ENCODE measurements around the gene MVD. TPM values are rescaled to one million over a fixed set of nuclear protein-coding genes. Genes with fewer than 3 reads are reported as not detected.

The MVD gene
- total and polyA plus RNA-seq, 10 of the 15 experiments (the other 5 are each of a cell fraction or from before 2014, with no cell fraction given) = 5.0 to 147 (median 65.0) TPM

- CTCF ChIA-PET = no interaction called here
- Histone ChIP-seq H3K79me2 (ENCODE audit: control insufficient read depth, insufficient read depth, low read length) (no peaks in the 10 kb centered on the region), H3K36me3 (ENCODE audit: control insufficient read depth in 2 of 2, insufficient read depth in 2 of 2, low read length in 1 of 2) (peaks cover 0 to 10% of the 10 kb centered on the region in 2 experiments; a peak in 2 of 4 replicates), H3K4me3 (no peak overlapping the region), H4K20me1 (ENCODE audit: control insufficient read depth, insufficient read depth) (no peaks in the 10 kb centered on the region; the same call in 1 of the 2 replicates), H3K9me3 (replicated peaks; ENCODE audit: control insufficient read depth, insufficient read depth, low read length) (no peaks in the 10 kb centered on the region; the same call in 2 of the 3 replicates), H2AFZ (ENCODE audit: control insufficient read depth, low read depth, low read length) (no peak overlapping the region), H3K27ac (ENCODE audit: control insufficient read depth, insufficient read depth) (no peak overlapping the region), H3K9ac (ENCODE audit: control insufficient read depth, insufficient read depth, low read length) (no peak overlapping the region), H3K4me1 (ENCODE audit: control insufficient read depth, insufficient read depth, low read length) (peaks cover 31% of the 10 kb centered on the region), H3K27me3 (replicated peaks in 1 of 2; ENCODE audit: control insufficient read depth in 2 of 2, insufficient read depth in 2 of 2, low read length in 1 of 2) (peaks cover 13 to 18% of the 10 kb centered on the region in 2 experiments), H3K4me2 (ENCODE audit: control insufficient read depth, insufficient read depth) (no peak overlapping the region; the same call in 1 of the 2 replicates)
- SMC1A ChIA-PET (ENCODE audit: uncharacterized antibody, unreplicated experiment) = interaction anchor here (0.8 to 1.1 kb wide), 2 partner anchors 25 to 44 kb away, joined by 3 to 4 read pairs; no protein-coding TSS in a partner anchor
- 57% methylated on average over 17 of the region's 17 CpGs for WGBS (ENCODE audit: insufficient coverage, insufficient replicate concordance, low lambda C conversion rate, missing lambda C conversion rate)
- POLR2A ChIA-PET = interaction anchor here (1.3 kb wide), 1 partner anchor 14 kb away, joined by 4 read pairs; no protein-coding TSS in a partner anchor
- ATAC-seq (no peak), FAIRE-seq (no peak), DNase-seq (ENCODE audit: low read depth, low spot score) (no peak)
- intact Hi-C loops (cut with micrococcal nuclease; ENCODE audit: unreplicated experiment) = no loop called here
- RAD21 ChIA-PET (ENCODE audit: unreplicated experiment) = interaction anchor here (1.2 kb wide), 1 partner anchor 44 kb away, joined by 4 read pairs; no protein-coding TSS in a partner anchor
- no TSS peak for BruUV-seq (replicated peaks)
- in situ Hi-C loops (cut with MboI) = no loop called here
- TF ChIP-seq USF2 (IDR thresholded peaks at IDR 0.05; ENCODE audit: borderline replicate concordance, low read depth, low read length) = no peak
- no peak for TF ChIP-seq CBX5 (IDR thresholded peaks at IDR 0.05; ENCODE audit: low read depth)
- TF ChIP-seq RB1 (IDR thresholded peaks at IDR 0.05; ENCODE audit: borderline replicate concordance) = no peak
- TF ChIP-seq HCFC1 (IDR thresholded peaks at IDR 0.05; ENCODE audit: low read length) = no peak
- no peak for TF ChIP-seq RUNX3 (IDR thresholded peaks at IDR 0.05; ENCODE audit: low read length)
- TF ChIP-seq NBN (IDR thresholded peaks at IDR 0.05) = no peak
- no peak for TF ChIP-seq NFXL1 (IDR thresholded peaks at IDR 0.05; ENCODE audit: borderline replicate concordance)
- TF ChIP-seq ZNF217 (IDR thresholded peaks at IDR 0.05) = no peak
- no peak for TF ChIP-seq CBFB (IDR thresholded peaks at IDR 0.05; ENCODE audit: low read depth)
- no peak for TF ChIP-seq SIX5 (IDR thresholded peaks at IDR 0.05; ENCODE audit: low read depth, low read length, severe bottlenecking)
- TF ChIP-seq GATAD2B (conservative IDR thresholded peaks at IDR 0.05; ENCODE audit: low read depth) = no peak
- no peak for TF ChIP-seq ESRRA (IDR thresholded peaks at IDR 0.05; ENCODE audit: low read length)
- TF ChIP-seq STAT3 (IDR thresholded peaks at IDR 0.05; ENCODE audit: low read depth, low read length) = no peak
- TF ChIP-seq SPI1 (IDR thresholded peaks at IDR 0.05; ENCODE audit: borderline replicate concordance, insufficient read depth, low read depth, low read length) = no peak
- no peak for TF ChIP-seq ELK1 (IDR thresholded peaks at IDR 0.05; ENCODE audit: low read depth, low read length)
- TF ChIP-seq SUPT20H (IDR thresholded peaks at IDR 0.05; ENCODE audit: borderline replicate concordance, control insufficient read depth, low read depth, low read length) = no peak
- no peak for TF ChIP-seq CUX1 (IDR thresholded peaks at IDR 0.05; ENCODE audit: insufficient replicate concordance, low read depth, low read length)
- TF ChIP-seq BCL11A (IDR thresholded peaks at IDR 0.05; ENCODE audit: low read depth, low read length) = no peak
- TF ChIP-seq NRF1 (conservative IDR thresholded peaks at IDR 0.05; ENCODE audit: low read depth, low read length) = no peak
These were observed 27.1 kb downstream of the MVD start for GRCh38 chr16:88635671-88636319.

Data from GM12878 (cell line).